LHCN-M2 (cell line): ENCODE data around the gene NUP210L. TPM values are rescaled to one million over a fixed set of nuclear protein-coding genes. Genes with fewer than 3 reads are reported as not detected.

Experiments
- DNase-seq: peaks from one replicate; pipeline ENCODE4 v3.0.0-alpha.2; 2012; ENCODE audit warnings: low read depth
- polyA plus RNA-seq: library from polyadenylated mRNA; unstranded; fragments of >200 nt; gene quantifications from one replicate; pipeline ENCODE4 v1.2.1, GENCODE V29; 2012; ENCODE audit warnings: missing spikeins
- total RNA-seq: library from RNA; depleted of rRNA; stranded (reverse); fragments of >200 nt; gene quantifications from 2 replicates; pipeline ENCODE4 v1.2.3, GENCODE V29; 2014; rRNA removed

The NUP210L gene
- total RNA-seq: not detected in 2 replicates
- not detected for polyA plus RNA-seq

DNA sequence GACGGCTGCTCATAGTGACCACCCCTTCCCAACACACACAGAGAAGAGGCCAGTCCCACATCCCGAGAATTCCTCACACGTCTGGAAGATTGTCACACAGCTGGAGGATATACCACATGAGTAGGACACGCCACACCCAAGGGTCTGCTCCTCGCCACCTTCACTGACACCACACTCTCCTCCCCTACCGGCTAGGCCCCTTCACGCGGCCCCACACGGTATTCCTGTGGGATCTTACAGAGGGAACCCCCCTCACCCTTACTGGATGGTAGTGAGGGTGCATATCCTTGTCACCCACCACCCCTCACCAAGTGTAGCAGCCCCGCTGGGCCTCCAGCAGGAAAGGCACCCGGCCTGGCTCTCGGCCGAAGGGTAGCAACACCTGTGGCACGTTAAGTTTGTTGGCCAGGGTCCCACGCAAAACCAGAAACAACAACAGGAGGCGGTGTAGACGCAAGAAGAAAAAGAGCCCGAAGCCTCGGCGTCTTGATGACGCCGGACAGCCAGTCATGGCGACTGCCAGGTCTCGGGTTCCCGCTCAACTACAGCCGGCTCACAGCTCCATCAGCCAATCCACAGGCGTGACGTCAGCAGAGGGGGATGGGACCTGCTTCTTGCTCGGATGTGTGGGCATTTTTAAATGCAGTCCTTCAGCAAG, at the start of gene NUP210L:
TSS of gene NUP210L (minus strand) at position 540 of the 658 bp plus-strand sequence.
- peak; percentile 32 for DNase-seq

DNA sequence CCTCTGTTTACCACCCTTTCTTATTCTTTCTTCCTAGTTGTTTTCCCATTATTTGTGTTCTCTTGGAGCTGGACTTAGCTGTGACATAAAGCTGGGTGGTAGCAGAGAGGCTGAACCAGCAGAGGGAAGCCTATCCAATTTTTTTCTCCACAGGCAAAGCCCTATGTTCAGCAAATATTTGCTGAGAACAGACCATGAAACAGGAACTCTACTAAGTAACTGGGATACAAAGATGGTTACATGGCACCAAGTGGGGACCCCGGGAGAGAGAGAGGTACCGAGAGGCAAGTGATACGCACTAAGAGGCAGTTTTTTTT, 44.6 kb upstream of the NUP210L start:
- DNase-seq: no peak

DNA sequence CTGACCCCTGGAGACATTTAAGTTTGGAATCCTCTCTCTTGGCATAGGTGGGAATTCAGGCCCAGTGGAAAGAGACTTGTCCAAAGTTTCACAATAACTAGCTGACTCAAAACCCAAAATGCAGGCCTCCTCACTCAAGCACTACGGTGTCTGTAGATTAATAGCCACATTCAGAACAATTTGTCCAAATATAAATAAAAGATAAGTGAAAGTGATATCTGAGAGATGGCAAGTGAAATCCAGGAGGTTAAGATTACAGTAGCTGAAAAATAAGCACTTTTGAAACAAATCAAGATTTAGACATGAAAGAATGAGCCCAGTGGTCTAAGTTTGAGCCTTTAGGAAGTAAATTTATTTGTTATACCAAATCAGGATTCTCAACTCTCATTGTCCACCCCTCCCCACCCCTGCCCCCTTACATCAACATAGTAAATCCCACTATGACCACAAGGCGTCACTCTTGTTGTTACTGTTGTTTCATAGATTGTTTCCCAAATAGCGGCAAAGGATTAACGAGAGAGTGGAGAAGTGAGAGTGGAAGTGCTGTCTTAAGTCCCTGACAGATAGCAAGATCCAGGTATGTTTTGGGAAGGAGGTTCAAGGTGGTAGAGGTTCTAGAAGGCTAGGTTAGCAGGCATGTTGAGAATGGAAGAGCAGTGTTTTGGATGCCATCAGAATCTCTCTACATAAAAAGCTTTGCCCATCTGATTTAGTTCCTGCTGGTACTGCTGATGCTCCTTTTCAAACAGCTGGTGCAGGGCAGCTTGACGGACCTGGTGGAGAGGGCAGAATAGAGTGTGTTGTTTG, 44.1 kb upstream of the NUP210L start:
- peak; percentile 70 for DNase-seq

DNA sequence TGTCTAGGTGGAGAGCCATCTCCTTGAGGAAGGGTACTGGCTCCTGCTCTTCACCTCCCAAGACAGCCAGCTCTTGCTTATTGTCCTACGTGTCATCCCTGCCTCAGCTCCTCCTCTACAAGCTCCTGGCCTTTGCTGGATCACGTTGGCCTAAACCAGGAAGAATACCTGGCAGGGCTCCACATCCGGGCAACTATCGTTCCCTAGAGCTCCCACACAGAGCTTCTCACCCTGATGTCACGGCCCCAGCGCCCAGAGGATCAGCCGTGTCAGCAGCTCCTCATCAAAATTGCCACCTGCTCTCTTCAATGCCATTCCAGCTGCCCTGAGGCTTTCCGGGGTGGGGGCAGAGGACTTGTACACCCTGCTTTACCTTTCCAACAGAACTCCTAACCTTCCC, 38.9 kb upstream of the NUP210L start:
- DNase-seq: peak; percentile 66

DNA sequence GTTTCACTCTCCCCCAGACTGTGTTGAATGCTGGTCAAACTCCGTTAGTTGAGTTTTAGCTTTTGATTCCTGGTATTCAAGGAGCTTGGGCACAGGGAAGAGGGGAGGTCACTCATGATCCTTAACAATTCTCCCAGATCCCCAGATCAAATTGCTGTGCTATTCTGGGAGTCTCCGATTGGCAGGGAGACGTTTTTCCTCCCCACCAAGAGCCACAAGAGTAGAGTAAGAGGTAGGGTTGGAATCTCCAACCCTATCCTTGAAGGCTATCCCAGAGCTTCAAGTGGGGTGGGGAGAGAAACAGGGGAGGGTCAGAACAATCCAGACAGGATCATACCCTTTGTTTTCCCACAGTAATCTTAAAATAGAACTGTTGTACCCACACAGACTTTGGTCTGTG, 37.6 kb upstream of the NUP210L start:
- no peak for DNase-seq

DNA sequence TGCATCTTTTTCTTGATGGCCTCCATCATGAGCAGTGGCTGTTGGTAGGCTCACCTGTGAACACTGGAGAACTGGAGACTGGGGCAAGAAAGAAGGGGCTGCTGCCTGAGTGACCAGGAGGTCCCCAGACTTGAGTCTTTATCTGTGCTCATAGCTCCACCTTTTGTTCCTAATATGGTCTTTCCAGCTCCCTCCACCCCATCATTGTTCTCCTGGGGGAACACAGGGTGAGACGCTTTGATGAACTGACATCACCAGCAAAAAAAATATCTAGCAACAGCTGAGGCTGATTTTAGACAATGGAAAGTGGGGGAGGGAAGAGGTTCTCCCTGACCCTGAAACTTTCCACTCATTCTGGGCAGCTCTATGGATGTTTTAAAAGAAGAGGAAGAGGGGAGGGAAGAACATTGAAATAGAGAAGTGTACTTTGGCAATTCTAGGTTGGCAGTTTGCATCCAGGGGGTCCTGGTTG, 37.2 kb upstream of the NUP210L start, which contains the start of gene TPM3:
TSS of gene TPM3 (minus strand) at position 111 of the 472 bp plus-strand sequence. CDS start at position 29, 82 bp downstream.
- peak; percentile 84 for DNase-seq

DNA sequence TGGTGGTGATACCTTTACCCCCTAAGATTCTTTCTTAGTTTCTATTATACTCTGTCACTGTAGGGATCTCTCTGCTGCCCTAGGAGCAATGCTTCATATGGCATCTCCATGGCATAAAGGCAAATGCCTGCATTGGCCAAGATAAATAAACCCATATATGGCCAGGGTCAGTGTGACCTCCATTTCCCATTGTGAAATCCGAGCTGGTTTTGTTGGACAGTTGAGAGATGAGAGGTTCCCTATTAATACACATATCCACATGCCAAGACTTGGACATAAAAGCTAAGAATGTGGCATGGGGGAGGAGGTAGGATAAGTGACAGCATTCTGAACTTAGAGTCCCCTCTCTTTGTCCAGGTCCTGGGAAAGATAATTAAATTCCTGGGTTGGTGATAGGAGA, 35.7 kb upstream of the NUP210L start:
- peak; percentile 83 for DNase-seq

DNA sequence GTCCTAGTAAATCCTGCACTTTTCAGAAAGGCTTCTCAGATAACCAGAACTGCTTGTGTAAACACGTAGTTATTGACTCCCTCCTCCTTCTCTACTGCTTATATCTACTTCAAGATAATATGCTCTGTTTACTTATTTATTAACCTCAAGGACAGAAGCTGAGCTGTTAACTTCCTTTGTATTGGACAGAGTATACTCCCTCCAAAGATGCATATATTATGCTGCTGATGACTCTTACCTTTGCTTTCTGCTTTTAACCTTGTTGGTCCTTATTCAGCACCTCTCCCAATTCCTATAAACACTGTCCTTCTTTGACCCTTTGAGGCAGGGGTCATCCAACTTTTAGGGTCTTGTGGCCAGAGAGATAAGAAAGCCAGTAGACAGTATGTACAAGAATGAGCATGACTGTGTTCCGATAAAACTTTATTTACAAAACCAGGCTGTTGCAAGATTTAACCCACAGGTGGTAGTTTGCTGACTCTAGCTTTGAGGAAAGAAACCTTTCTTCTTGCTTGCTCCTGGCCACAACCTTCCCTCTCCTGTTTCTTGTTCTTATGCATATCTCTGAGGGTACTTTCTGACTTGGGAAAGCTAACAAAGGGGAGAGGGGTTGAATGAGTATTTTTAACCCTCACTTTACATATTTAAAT, 32.1 kb upstream of the NUP210L start:
- DNase-seq: no peak

DNA sequence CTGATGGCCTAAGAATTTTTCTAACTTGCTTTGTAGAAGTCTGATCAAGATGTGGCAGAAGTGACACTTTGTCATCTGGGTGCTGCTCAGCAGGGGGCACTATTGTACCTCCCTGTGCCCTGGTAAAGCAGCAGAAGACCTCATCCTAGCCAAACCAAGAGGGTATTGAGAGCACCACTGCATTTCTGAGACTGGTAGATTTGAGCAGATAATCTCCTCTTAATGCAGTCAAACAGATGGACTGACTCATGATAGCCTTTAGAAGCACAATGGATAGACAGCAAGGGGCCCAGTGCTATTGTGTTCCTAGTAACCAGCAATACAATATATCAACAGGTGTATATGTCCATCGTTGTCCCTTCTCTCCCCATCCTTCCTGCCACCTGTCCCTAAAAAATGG, 31.3 kb upstream of the NUP210L start:
- peak; percentile 92 for DNase-seq

DNA sequence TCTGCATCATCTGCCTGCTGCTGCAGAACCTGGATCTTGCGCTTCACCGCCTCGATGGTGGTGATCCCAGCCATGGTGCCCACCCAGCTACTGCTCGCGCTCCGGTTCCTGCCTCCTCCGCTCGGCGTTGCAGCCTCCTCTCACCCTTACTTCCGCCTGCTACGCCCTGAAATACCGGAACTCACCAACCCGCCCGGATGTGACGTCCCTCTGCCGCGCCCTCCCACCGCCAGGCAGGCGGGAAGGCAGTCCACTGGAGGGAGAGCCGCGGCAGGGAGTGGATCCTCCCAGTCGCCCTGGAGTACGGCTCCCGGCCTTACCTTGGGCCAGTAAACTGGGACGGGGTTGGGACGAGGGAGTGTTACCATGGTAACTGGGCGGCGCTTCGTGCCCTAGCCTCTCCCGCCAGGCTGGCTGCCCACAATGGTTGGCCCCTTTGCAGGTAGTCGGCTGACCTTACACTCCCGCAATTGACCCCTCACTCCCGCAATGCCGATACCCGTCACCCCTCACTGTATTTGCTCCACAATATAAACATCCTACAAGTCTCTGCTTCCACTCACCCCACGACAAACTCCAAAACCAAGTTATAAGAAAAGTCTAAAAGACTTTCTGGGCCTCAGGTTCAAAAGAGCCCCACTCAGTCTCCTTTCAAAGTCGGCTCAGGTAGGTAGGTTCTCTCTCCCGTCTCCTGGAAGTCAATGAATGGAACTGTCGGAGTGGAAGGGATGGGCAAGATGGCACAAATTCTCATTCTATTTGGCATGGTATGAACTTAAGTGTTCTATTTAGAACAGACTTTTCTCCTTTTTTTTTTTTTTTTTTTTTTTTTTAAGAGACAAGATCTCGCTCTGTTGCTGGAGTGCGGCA, 28.4 kb upstream of the NUP210L start:
- peak; percentile 95 for DNase-seq

DNA sequence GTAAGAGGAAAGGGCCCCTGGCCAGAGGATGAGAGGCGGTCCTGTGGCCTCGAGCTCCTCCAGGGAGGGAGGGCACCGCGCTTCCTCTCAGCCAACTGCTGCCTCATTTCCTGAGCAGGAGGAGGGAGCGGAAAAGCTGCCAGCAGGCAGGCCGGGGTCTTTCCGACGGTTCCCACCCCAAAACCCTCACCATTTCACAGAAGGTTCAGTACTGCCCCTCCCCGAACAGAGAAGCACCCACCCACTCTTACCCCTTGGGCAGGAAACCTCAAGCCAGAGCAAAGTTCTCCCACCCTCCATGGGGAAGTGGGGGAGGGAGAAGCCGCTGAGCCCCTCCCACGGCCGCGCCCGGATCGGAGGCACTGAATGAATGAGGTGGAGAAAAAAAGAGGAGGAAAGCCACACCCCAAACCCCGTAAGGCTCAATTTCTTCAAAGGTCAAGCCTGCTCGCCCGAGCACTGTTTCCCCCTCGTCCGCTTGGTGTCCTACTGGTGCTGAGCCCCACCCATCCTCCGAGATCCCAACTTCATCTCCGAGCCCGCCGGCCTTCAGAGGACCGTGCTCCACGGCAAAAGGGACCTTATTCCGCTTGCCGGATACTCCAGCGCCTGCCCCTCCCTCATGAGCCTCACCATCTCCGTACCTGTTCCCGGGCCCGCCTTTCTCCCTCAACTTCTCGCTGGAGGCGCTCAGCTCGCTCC, 27.6 kb upstream of the NUP210L start:
- DNase-seq: peak; percentile 84

DNA sequence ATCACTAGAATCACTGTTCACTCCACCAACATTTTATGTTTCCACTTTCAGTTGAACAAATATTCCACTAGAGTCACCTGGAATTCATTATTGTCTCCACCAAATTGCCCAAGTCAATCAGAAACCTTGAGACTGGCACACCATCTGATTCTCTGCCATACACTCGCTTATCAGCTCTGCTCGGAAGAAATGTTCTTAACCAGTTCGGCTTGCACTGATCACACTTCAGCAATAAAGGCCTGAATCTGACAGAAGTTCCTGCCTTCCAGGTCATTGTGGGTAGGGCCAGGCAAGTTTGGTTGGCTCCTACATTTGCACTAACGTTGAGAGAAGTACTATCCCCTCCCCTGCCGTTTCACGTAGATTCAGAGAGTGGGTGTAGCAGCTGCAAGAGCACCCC, 27.1 kb upstream of the NUP210L start:
- DNase-seq: no peak

DNA sequence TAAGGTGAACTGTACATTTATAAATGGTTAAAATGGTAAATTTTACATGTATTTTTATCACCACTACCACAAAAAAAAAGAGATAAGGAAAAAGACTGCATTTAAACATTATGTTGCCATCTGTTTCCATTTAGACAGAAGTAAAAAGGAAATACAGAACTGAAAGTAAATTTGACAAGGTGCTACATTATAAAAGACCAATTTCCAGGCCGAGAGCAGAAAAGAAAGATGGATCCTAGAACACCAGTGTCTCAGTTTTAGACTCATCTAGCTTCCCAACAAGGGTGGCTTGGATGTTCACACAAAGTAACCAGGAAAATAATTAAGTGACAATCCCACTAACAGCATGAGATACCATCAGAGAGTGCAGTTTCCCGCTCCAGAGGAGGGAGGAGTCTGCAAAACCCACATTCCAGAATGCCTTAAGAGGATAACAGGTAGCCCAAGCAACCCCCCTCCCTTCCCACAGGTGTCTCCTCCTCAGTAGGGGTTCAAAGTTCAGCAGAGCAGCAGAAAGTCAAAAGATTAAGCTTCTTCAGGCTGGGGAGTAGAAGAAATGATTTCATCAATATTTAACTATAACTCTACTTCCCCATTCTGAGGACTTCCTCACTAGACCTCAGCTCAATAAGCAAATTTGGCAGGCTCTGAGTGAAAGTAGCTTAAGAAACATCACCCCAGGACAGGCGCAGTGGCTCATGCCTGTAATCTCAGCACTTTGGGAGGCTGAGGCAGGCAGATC, 25.2 kb upstream of the NUP210L start:
- no peak for DNase-seq

DNA sequence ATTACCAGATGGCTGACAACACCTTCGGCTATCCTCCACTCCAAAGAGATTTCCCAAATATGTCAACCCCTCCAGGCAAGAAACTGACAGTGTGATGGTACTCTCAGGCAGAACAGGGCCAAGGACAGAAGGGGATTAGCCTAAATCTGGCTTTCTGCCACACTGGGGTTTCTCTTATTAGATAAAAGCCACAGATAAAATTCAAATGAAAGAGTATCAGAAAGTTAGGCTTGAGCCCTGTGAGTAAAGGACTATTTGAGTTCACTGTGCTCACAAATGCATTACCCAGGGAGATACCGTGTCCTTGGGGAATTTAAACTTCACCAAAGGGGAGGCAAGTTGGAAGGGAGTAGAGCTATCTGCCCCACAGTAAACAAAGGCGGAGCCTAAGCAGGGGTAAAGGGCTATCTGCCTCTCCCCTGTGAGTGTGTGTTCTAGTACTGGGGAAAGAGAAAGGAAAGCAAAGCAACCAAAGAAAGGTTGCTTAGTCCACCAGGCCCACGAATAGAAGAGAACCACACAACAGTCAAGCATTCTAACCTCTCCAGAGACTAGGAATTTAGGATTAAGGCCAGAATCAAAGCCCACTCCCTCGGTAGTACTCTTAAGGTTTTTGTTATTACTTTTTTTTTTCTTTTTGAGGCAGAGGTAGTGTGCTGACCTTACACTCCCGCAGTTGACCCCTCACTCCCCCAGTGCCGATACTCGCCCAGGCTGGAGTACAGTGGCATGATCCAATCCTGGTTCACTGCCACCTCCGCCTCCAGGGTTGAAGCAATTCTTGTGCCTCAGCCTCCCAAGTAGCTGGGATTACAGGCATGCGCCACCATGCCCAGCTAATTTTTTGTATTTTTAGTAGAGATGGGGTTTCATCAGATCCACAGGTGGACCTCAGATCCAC, 24.3 kb upstream of the NUP210L start:
- no peak for DNase-seq

DNA sequence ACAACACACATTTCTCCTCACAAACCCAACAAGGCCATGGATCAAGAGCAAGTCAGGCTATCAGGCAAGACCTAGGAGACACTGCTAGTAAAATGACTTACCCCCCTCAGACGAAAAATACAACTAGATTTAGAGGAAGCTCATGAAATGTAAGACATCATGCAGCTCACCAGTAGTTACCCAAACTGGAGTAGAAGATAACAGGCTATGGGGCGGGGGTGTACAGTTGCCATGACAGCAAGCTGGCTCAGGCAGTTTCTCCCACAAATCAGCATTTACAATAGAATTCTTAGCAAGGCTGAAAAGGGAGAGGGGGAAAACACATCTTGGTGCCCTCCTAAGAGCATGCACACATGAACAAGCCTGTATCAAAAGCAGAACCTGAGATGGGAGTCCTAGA, 23.1 kb upstream of the NUP210L start:
- no peak for DNase-seq

DNA sequence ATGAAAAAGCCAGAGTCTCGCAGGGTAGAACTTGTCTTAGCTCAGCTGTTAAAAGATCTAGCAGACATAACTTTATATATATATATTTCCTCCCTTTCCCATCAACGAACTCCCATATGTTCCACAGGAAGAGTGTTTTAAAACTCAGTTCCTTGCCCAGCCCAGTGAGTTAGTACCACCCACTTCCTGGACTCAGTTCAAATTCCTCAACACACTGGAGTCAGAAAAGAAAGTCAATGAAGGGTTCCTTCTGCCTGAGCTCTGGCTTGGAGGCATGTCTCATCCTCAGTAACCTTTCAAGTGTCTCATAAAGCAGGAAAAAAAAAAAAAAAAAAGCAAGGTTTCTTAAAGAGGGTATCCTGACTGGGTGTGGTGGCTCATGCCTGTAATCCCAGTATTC, 21.5 kb upstream of the NUP210L start:
- peak; percentile 49 for DNase-seq

DNA sequence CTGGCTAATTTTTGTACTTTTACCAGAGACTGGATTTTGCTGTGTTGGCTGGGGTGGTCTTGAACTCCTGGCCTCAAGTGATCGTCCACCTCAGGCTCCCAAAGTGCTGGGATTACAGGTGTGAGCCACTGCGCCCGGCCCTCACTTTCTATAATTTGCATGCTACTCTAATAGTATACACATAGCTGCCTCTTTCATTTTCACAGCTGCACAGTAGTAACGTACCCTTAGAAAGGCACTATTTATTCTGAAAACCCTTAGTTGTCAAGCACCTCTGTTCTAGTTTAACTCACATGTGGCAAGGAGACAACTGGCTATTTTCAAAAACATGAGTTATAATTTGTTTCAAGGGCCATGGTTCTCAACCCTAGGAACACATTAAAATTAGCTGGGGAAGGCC, 19.8 kb upstream of the NUP210L start:
- no peak for DNase-seq

DNA sequence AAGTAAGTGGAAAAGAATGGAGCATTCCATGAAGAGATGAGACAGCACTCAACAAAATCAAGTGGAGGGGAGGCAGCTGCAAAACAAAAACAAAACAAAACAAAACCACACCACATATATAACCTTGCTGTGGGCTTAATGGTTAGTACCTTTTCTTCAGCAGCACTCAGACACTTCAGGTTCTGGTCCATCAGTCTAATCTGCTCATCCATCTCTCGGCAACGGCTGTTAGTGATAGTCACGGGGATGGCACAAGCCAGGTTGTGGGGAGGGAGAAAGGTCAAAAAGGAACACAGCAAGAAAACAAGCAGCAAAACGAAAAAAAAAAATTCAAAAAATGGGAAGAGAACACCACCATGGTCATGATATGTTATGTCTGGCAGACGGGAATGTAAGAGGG, 17.0 kb upstream of the NUP210L start:
- no peak for DNase-seq

DNA sequence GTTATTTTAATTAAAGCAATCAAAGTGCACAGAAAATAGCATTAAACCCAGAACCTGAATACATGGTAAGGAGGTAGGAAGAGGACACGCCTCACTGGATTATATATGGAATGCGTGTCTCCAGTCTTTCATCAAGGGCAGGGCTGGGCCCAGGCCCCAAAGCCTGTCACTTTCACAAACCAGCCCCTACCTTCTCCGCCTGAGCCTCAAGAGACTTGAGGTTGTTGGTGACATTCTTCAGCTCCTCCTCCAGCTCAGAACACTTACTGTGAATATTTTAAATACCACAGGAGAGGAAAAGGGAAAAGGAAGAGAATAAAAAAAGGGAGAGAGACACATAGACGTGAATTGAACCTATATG, 16.3 kb upstream of the NUP210L start:
- no peak for DNase-seq
